Activated CD8-positive, alpha-beta memory T cell treated with anti-CD3 and anti-CD28 coated beads, Interleukin-2, amount 50 U/mL, for 48 hours (primary cell): ENCODE data around the gene PRDM16.

ENCODE experiments used
- DNase-seq: peaks from one replicate; pipeline ENCODE4 v3.0.0-alpha.2; 2020

The PRDM16 gene

DNA sequence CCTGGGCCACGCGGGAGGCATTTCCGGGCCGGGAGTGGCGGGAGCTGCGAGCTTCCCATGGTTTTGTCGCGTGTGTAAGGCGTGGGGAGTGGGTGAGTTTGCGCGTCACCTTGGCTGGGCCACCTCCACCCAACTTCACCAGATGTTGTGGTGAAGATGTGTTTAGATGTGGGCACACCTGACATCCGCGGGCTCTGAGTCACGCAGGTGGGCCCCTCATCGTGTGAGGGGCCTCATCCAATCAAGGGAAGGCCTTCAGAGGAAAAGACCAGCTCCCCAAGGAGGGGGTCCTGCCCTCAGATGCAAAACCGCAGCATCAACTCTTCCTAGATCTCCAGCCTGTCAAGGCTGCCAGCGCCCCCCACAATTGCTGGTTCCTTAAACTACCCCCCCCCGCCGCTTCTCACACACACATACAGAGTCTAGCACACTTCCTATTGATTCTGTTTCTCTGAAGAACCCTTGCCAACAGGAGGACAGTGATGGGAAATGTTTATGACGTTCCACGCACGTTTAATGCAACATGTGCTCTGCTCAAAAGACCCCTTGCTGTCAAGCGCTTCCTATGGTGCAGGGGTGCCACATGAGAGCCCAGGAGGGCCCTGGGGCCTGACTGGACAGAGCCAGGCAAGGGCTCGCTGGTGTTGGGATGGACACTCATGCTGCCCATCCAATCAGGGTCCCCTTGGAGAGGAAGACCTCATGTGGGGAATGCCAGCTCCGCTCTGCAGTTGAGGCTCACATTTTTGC lies 35.8 kb upstream of the PRDM16 start:
- no peak for DNase-seq

GRCh38 chr1:3033790-3034090 lies 35.3 kb upstream of the PRDM16 start:
- no peak for DNase-seq

GRCh38 chr1:3034162-3034561 lies 34.8 kb upstream of the PRDM16 start:
- DNase-seq, result no peak

GRCh38 chr1:3034728-3035562 lies 34.1 kb upstream of the PRDM16 start:
- DNase-seq, result no peak

DNA sequence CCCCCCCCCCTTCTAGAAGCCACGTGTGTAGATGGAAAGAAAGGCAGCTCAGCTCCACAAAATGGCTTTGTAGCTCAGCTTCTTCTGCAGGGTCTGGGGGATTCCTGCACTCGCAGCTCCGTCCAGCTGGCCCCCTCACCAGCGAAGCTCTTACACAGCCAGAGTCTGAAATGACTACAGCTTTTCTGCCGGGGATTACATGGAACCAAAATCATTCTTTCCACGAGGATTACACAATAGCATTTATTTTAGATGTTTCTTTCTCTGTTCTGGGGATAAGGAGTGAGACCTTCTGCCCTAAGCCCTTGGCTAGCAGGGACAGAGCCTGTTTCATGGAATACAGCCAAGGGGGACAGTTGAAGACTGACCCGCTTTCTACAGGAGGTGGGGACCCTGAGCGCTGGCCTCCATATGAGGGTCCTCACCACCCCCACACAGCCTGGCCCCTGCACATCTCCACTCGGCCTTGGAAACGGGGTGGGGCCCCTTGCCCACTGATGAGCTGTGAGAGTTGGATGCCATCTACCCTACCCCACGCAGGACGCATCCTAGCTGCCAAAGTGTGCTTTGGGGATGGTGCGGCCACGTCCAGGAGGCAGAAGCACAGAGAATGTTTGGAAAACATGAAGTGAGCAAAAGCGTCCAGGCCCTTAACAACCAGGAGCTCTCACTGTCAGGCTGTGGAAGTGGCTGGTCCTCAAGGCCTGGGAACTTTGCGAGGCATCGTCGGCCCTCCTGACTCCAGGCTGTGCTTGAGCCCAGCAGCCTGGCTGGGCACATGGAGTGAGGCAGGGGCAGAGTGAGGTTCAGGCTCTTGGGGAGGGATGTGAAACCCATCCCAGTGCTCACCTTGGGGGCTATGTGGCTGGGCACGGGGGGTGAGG lies 33.2 kb upstream of the PRDM16 start:
- no peak for DNase-seq

GRCh38 chr1:3036447-3037280 lies 32.3 kb upstream of the PRDM16 start:
- no peak for DNase-seq

DNA sequence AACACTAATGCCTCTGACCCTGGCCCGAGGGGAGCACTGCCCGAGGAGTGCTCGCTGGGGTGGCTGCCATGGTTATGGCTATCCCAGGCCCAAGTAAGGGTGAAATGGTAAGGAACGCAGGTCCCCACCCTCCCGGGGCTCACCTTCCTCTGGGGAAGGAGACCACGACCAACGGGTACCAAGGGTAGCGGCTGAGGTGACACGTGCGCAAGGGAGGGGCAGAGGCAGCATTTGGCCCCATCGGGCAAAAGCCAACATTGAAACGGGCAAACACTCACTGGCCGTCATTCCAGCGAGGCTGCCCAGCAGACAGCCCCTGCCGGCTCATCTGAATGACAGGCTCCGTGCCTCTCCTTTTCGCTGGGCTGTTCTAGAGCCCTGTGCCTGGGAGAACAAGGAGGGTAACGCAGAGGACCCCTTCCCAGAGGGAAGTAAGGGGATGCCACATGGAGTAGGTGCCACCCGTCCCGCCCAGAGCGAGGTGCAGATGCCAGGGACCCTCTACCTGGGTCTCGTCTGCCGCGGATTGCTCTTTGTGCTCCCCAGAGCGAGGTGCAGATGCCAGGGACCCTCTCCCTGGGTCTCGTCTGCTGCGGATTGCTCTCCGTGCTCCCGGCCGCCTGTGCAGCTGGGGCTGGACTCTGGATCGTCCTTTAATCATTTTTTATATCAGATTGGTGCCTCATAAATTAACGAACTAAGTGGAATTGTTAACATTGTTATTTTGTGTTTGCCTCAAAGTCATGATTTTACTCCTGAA lies 31.5 kb upstream of the PRDM16 start:
- no peak for DNase-seq

- DNase-seq, result no peak
Measured at GRCh38 chr1:3038113-3038551, 30.9 kb upstream of the PRDM16 start.

- DNase-seq, result no peak
Measured at GRCh38 chr1:3038571-3039181, 30.3 kb upstream of the PRDM16 start.

- no peak for DNase-seq
Measured at GRCh38 chr1:3040004-3040403, 29.0 kb upstream of the PRDM16 start.

DNA sequence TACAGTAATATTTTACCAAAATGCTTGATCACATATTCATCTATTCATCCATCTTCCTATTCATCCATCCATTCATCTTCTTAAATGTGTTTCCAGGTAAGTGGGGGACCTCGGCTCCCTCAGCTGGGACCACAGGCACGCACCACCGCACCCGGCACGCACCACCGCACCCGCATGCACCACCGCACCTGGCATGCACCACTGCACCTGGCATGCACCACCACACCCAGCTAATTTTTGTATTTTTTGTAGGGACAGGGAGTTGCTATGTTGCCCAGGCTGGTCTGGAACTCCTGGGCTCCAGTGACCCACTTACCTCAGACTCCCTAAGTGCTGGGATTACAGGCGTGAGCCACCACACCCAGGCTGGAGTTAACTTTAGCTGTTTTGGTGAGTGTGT lies 26.5 kb upstream of the PRDM16 start:
- DNase-seq, result no peak

DNA sequence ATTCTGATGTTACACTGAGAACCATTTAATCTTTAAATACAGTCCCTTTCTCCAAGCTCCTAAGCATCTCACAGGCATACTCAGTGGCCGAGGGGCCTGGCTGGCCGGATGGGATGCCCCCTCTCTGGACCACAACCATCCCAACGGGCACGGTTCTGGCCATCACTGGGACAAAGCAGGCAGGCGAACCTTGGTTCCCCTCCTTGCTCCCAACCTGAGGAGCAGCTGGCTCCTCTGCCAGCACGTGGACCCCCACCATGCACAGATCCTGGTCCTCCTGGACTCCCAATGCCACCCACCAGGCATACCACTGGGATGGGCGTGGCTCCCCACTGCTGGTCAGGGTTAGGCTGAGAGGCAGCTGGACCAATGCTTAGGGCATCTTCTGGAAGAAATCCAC lies 19.8 kb upstream of the PRDM16 start:
- DNase-seq, result peak; percentile 18

DNA sequence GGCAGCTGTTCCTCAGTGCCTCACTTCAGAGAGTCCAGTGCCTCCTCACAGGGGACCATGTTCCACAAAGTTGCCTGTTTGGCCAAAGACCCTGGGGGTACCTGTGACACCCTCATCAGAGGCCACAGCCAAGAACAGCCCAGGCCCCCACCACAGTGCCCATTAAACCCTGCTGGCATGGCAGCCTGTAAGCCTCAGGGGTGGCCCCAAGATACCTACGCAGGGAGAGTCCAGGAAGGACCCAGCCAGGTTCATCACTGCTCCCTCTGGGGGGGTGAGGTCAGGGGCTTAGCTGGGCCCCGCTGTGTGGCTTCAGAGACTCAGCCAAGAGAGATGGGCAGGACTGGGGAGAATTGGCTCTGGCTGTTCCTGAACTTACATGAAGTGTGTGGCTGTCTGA lies 19.1 kb upstream of the PRDM16 start:
- DNase-seq, result peak; percentile 20

DNA sequence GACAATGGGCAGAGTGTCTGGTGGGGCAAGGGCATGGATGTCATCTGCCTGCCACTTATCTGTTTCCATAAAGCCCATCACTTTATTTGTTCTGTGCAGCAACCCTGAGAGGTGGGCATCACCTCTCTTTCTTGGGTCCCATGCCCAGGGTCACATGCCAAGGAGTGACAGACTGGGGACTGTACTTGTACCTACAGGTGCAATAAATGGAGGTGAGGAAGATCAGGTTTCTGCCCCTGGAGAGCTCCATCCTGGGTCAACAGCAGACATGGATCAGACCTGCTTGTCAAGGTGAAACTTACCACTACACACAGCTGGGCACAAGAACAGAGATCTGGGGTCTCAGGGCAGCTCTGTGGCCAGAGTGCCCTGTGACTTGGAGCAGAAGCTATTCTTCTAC lies 18.4 kb upstream of the PRDM16 start:
- peak; percentile 8 for DNase-seq

DNA sequence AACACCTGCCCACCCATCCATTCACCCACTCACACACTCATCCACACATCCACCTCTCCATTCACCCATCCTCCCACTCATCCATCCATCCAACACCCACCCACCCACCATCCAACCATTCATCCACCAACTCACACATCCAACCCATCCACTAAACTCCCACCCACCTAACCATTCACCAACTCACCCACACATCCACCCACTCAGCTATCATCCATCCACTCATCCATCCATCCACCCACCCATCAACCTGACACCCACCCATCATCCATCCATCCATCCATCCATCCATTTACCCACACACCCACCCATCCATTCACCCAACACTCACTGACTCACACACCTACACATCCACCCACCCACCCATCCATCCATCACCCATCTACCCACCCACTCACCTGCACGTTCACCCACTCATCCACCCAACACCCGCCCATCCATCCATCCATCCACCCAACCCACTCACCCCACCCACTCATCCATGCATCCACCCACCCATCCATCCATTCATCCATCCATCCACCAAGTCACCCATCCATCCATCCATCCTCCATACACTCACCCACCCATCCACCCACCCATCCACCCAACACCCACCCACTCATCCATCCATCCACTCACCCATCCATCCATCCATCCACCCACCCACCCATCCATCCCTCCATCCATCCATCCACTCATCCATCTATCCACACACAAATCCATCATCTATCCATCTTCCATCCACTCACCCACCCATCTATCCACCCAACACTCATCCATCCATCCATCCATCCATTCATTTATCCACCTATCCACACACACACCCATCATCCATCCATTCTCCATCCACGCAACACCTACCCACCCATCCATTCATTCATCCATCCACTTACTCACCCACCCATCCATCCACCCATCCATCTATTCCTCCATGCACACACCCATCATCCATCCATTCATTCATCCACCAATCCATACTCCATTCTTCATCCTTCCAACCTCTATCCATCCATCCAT lies 17.4 kb upstream of the PRDM16 start:
- no peak for DNase-seq

DNA sequence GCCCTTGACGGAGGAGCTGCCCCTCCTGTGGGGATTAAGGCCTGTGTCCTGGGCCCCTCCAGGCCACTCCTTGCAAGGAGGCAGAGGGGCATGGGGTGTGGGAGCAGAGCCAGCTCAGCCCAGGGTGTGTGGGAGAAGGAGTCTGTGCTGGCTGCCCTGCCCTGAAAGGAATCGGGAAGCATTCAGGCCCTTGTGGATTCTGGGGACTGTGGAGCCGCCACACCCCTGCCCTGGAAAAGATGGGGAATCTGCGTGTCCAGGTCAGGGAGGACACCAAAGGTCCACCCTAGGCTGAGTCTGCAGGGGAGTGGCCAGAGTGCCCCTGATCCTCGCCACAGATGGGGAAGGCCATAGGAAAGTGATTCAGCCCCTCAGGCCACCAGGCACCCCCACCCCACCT lies 16.5 kb upstream of the PRDM16 start:
- DNase-seq, result no peak

GRCh38 chr1:3053366-3053980 lies 15.5 kb upstream of the PRDM16 start:
- DNase-seq, result no peak

GRCh38 chr1:3053986-3054385 lies 15.0 kb upstream of the PRDM16 start:
- no peak for DNase-seq

DNA sequence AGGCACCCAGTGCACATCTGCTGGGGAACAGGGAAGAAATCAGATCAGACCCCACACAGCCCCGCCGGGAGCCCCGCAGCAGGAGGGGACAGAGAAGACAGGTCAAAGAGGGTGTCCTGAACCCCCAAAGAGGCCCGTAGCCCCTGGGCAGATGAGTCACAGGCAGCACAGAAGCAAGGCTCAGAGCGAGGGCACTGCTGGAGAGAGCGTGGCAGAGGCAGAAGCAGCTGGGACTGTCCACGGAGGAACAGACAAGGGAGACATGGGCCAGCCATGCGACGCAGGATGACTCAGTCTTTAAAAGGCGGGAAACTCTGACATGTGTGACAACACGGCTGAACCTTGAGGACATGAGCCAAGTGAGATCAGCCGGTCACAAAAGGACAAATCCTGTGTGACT lies 14.5 kb upstream of the PRDM16 start:
- no peak for DNase-seq

GRCh38 chr1:3055051-3055450 lies 14.0 kb upstream of the PRDM16 start:
- DNase-seq, result no peak
